Activated CD8-positive, alpha-beta T cell treated with anti-CD3 and anti-CD28 coated beads for 36 hours (primary cell): ENCODE results near the gene MICAL3. TPM values are rescaled to one million over a fixed set of nuclear protein-coding genes. Genes with fewer than 3 reads are reported as not detected.

ENCODE experiments used
- ATAC-seq: fragments of 200-7000 bp; cut with Tn5 transposase; one replicate; pipeline ENCODE4 v1.10.0; 2021; ENCODE audit warnings: mild to moderate bottlenecking, moderate library complexity
- CTCF ChIA-PET: fragments of 350-600 bp; sonication (Branson Sonifier 250); formaldehyde crosslinking; loops from one replicate; lab custom pipeline; 2021; ENCODE audit warnings: antibody characterized with exemption; lab: Charles Lee
- POLR2A ChIA-PET: fragments of 350-600 bp; sonication (Branson Sonifier 250); formaldehyde crosslinking; loops from one replicate; lab custom pipeline; 2021; ENCODE audit warnings: antibody characterized with exemption; lab: Charles Lee
- DNase-seq: peaks from one replicate; pipeline ENCODE4 v3.0.0-alpha.2; 2020
- H3K27ac Mint-ChIP-seq: one replicate; pipeline ENCODE4 v1.8.0; 2021; ENCODE audit warnings: mild to moderate bottlenecking, mixed read lengths
- H3K27me3 Mint-ChIP-seq: one replicate; pipeline ENCODE4 v1.8.0; 2021; ENCODE audit warnings: mixed read lengths
- H3K36me3 Mint-ChIP-seq: one replicate; pipeline ENCODE4 v1.8.0; 2021; ENCODE audit warnings: low read depth, mixed read lengths
- H3K4me1 Mint-ChIP-seq: one replicate; pipeline ENCODE4 v1.8.0; 2021; ENCODE audit warnings: low read depth, mixed read lengths
- H3K4me3 Mint-ChIP-seq: one replicate; pipeline ENCODE4 v1.8.0; 2021; ENCODE audit warnings: mild to moderate bottlenecking, moderate library complexity, mixed read lengths
- H3K9me3 Mint-ChIP-seq: one replicate; pipeline ENCODE4 v1.8.0; 2021; ENCODE audit warnings: mixed read lengths
- CTCF ChIP-seq: fragments of 200-600 bp; IDR thresholded peaks from one replicate; pipeline ENCODE4 v1.8.0; 2022; ENCODE audit warnings: antibody characterized with exemption, mild to moderate bottlenecking
- intact Hi-C: fragments of 100-400 bp; cut with micrococcal nuclease; formaldehyde crosslinking; loops from one replicate; pipeline ENCODE4 v1.10.0; 2022
- total RNA-seq, 2 experiments: library from RNA; stranded (reverse); gene quantifications; one replicate each; pipeline ENCODE4 v1.2.3, GENCODE V29; 2021

Gene MICAL3
- total RNA-seq, 2 experiments from 2014 or later = 31.6 to 32.4 TPM

- DNase-seq (no peak), ATAC-seq (peak; percentile 74)
- intact Hi-C loops = no loop called here
- Mint-ChIP-seq H3K4me3 (no peak overlapping the region), H3K27me3 (no peaks in the 10 kb centered on the region), H3K4me1 (peaks cover 4% of the 10 kb centered on the region), H3K27ac (no peak overlapping the region), H3K36me3 (no peaks in the 10 kb centered on the region), H3K9me3 (no peaks in the 10 kb centered on the region)
- ChIA-PET POLR2A (no interaction called here), CTCF (interaction anchor here (0.8 to 1.4 kb wide), 3 partner anchors 13 to 100 kb away, joined by 3 to 4 read pairs (median 3); no protein-coding TSS in a partner anchor)
- no peak for TF ChIP-seq CTCF
These were observed 226.4 kb downstream of the MICAL3 start for GRCh38 chr22:17797721-17798559.

- CTCF ChIA-PET = interaction anchor here (1.7 kb wide), 1 partner anchor 11 kb away, joined by 5 read pairs; no protein-coding TSS in a partner anchor
- no peak for TF ChIP-seq CTCF
These were observed 227.7 kb downstream of the MICAL3 start for GRCh38 chr22:17796695-17797094.

GRCh38 chr22:17795661-17796548 lies 228.5 kb downstream of the MICAL3 start:
- POLR2A ChIA-PET = no interaction called here
- TF ChIP-seq CTCF = no peak
- Mint-ChIP-seq H3K9me3 (no peaks in the 10 kb centered on the region), H3K36me3 (no peaks in the 10 kb centered on the region), H3K27me3 (no peaks in the 10 kb centered on the region), H3K4me3 (no peak overlapping the region), H3K4me1 (peaks cover 4% of the 10 kb centered on the region), H3K27ac (no peak overlapping the region)
- intact Hi-C loops = no loop called here
- DNase-seq (no peak), ATAC-seq (no peak)
- CTCF ChIA-PET = interaction anchor here (1.7 kb wide), 1 partner anchor 10 kb away, joined by 5 read pairs; no protein-coding TSS in a partner anchor

More at GRCh38 chr22:17796695-17797094, 227.7 kb downstream of the MICAL3 start:
- intact Hi-C loops = no loop called here
- POLR2A ChIA-PET = no interaction called here
- H3K27ac Mint-ChIP-seq = no peak overlapping the region
- no peak for ATAC-seq
- DNase-seq = no peak
- no peak overlapping the region for H3K4me3 Mint-ChIP-seq
- no peaks in the 10 kb centered on the region for H3K36me3 Mint-ChIP-seq
- H3K27me3 Mint-ChIP-seq = no peaks in the 10 kb centered on the region
- H3K9me3 Mint-ChIP-seq = no peaks in the 10 kb centered on the region
- peaks cover 4% of the 10 kb centered on the region for H3K4me1 Mint-ChIP-seq

- H3K4me3 Mint-ChIP-seq = no peak overlapping the region
- peaks cover 4% of the 10 kb centered on the region for H3K4me1 Mint-ChIP-seq
- ChIA-PET POLR2A (no interaction called here), CTCF (interaction anchor here (1.7 kb wide), 1 partner anchor 9 kb away, joined by 5 read pairs; no protein-coding TSS in a partner anchor)
- DNase-seq (no peak), ATAC-seq (no peak)
- H3K27ac Mint-ChIP-seq = no peak overlapping the region
- no peaks in the 10 kb centered on the region for H3K36me3 Mint-ChIP-seq
- intact Hi-C loops = no loop called here
- H3K27me3 Mint-ChIP-seq = no peaks in the 10 kb centered on the region
- no peaks in the 10 kb centered on the region for H3K9me3 Mint-ChIP-seq
- no peak for TF ChIP-seq CTCF
These were observed 229.4 kb downstream of the MICAL3 start for GRCh38 chr22:17794726-17795542.
